ENCODE results near the gene CLN5. TPM values are rescaled to one million over a fixed set of nuclear protein-coding genes. Genes with fewer than 3 reads are reported as not detected.

Gene CLN5
- total RNA-seq: 22.5 and 26.5 TPM in 2 replicates

GRCh38 chr13:76991796-76992547, at the start of gene CLN5:
TSS of gene CLN5 (plus strand) at chr13:76992081. CDS start at chr13:76992099, 18 bp downstream.

GRCh38 chr13:76948149-76948548, 43.7 kb upstream of the CLN5 start, which contains the start of gene ACOD1:
TSS of gene ACOD1 (plus strand) at chr13:76948511. CDS start at chr13:76948559, 48 bp downstream.

GRCh38 chr13:77026861-77027621, 35.2 kb downstream of the CLN5 start, which contains the start of gene FBXL3:
TSS of gene FBXL3 (minus strand) at chr13:77027159. CDS start at chr13:77021860, 5,299 bp downstream.

Other genes with a start within 250 kb of the CLN5 start
- 224 and 244 TPM in 2 replicates for gene KCTD12, start 105.7 kb upstream of the CLN5 start, total RNA-seq
- gene ACOD1, start 43.6 kb upstream of the CLN5 start, total RNA-seq: not detected in 2 replicates
- gene FBXL3, start 35.1 kb downstream of the CLN5 start, total RNA-seq: 37.4 and 39.6 TPM in 2 replicates